ENCODE data around the gene CIDEC. TPM values are rescaled to one million over a fixed set of nuclear protein-coding genes. Genes with fewer than 3 reads are reported as not detected.
A peak's percentile ranks its signal among the peaks of the same experiment; 100 is the strongest.
"Not testable (repeated sequence)": the region's sequence is repeated elsewhere in the genome, so short reads cannot be mapped to it uniquely, and the experiment has no call there.

Gene CIDEC
- total RNA-seq, 1 donor from 2014 or later, result 0.36 TPM

GRCh38 chr3:9866639-9867038 is 13.4 kb downstream of the CIDEC start:
- Histone ChIP-seq H3K4me1 (peaks cover 23% of the 10 kb centered on the region), H3K27ac (replicated peaks) (no peak overlapping the region), H3K27me3 (ENCODE audit: low read depth) (no peaks in the 10 kb centered on the region), H3K4me3 (no peak overlapping the region), H3K9me3 (replicated peaks) (no peaks in the 10 kb centered on the region), H3K36me3 (no peaks in the 10 kb centered on the region)
- TF ChIP-seq CTCF (IDR thresholded peaks at IDR 0.05; ENCODE audit: borderline replicate concordance), result no peak
- intact Hi-C loops (cut with micrococcal nuclease), result no loop called here
- DNase-seq, result no peak

GRCh38 chr3:9865125-9865637 is 14.9 kb downstream of the CIDEC start:
- H3K4me3 ChIP-seq; H3K36me3 ChIP-seq; H3K9me3 ChIP-seq (replicated peaks); intact Hi-C loops (cut with micrococcal nuclease); H3K27me3 ChIP-seq (ENCODE audit: low read depth); DNase-seq: not testable (repeated sequence)
- Histone ChIP-seq H3K27ac (replicated peaks) (peak overlapping the region; percentile 64), H3K4me1 (peaks cover 23% of the 10 kb centered on the region)

- DNase-seq, result peak; percentile 39
- TF ChIP-seq CTCF (IDR thresholded peaks at IDR 0.05; ENCODE audit: borderline replicate concordance), result no peak
- peak overlapping the region; percentile 14 for H3K4me3 ChIP-seq
- H3K27me3 ChIP-seq (ENCODE audit: low read depth), result no peaks in the 10 kb centered on the region
- no peaks in the 10 kb centered on the region for H3K36me3 ChIP-seq
- intact Hi-C loops (cut with micrococcal nuclease), result no loop called here
- H3K9me3 ChIP-seq (replicated peaks), result no peaks in the 10 kb centered on the region
- H3K4me1 ChIP-seq, result peaks cover 23% of the 10 kb centered on the region
- peak overlapping the region; percentile 64 for H3K27ac ChIP-seq (replicated peaks)
Measured at GRCh38 chr3:9864200-9864927, 15.7 kb downstream of the CIDEC start.

GRCh38 chr3:9863058-9863772 is 16.8 kb downstream of the CIDEC start:
- DNase-seq, result no peak
- H3K4me3 ChIP-seq, result peak overlapping the region; percentile 65
- peaks cover 23% of the 10 kb centered on the region for H3K4me1 ChIP-seq
- H3K36me3 ChIP-seq, result no peaks in the 10 kb centered on the region
- no peak for TF ChIP-seq CTCF (IDR thresholded peaks at IDR 0.05; ENCODE audit: borderline replicate concordance)
- no peaks in the 10 kb centered on the region for H3K9me3 ChIP-seq (replicated peaks)
- H3K27me3 ChIP-seq (ENCODE audit: low read depth), result no peaks in the 10 kb centered on the region
- peak overlapping the region; percentile 33 for H3K27ac ChIP-seq (replicated peaks)
- intact Hi-C loops (cut with micrococcal nuclease), result no loop called here

GRCh38 chr3:9862391-9863057 is 17.5 kb downstream of the CIDEC start:
- intact Hi-C loops (cut with micrococcal nuclease), result no loop called here
- Histone ChIP-seq H3K9me3 (replicated peaks) (no peaks in the 10 kb centered on the region), H3K4me1 (peaks cover 23% of the 10 kb centered on the region), H3K27ac (replicated peaks) (peak overlapping the region; percentile 33), H3K4me3 (peak overlapping the region; percentile 65), H3K27me3 (ENCODE audit: low read depth) (no peaks in the 10 kb centered on the region), H3K36me3 (no peaks in the 10 kb centered on the region)
- DNase-seq, result peak; percentile 69
- TF ChIP-seq CTCF (IDR thresholded peaks at IDR 0.05; ENCODE audit: borderline replicate concordance), result peak; percentile 65

Measured in left ventricle myocardium inferior (tissue), 1 donor.